Psoas muscle (tissue), 8 donors: ENCODE data around the gene HTR4. TPM values are rescaled to one million over a fixed set of nuclear protein-coding genes. Genes with fewer than 3 reads are reported as not detected.

ENCODE experiments used
- ATAC-seq, 4 donors: fragments of 200-7000 bp; cut with Tn5 transposase; one replicate each; pipeline ENCODE4 v1.9.1; 2020; ENCODE audit warnings: moderate library complexity in 3 of 4, mild to moderate bottlenecking in 2 of 4
- DNase-seq, 2 donors: peaks; one replicate each; pipeline ENCODE4 v3.0.0-alpha.2; 2020
- H3K27ac ChIP-seq: fragments of 200-600 bp; one replicate; pipeline ENCODE4 v1.8.0; 2022
- H3K27me3 ChIP-seq, 3 donors: fragments of 200-600 bp in 1 of 3; one replicate each; pipeline versions ENCODE4 v1.6.1 to v1.8.0; 2013 to 2022; ENCODE audit warnings: low read length in 2 of 3, mild to moderate bottlenecking in 2 of 3, moderate library complexity in 1 of 3; ENCODE audit not compliant: insufficient read depth in 3 of 3
- H3K36me3 ChIP-seq, 2 donors: fragments of 200-600 bp in 1 of 2; one replicate each; pipeline versions ENCODE4 v1.6.1 to v1.8.0; 2013 to 2022; ENCODE audit warnings: low read depth in 1 of 2, mild to moderate bottlenecking in 1 of 2, moderate library complexity in 1 of 2; ENCODE audit not compliant: insufficient read depth in 1 of 2
- H3K4me1 ChIP-seq: fragments of 200-600 bp; one replicate; pipeline ENCODE4 v1.8.0; 2022
- H3K4me3 ChIP-seq: fragments of 200-600 bp; one replicate; pipeline ENCODE4 v1.8.0; 2022; ENCODE audit warnings: mild to moderate bottlenecking
- H3K9me3 ChIP-seq: fragments of 200-600 bp; one replicate; pipeline ENCODE4 v1.8.0; 2022
- WGBS, 3 donors: extraction: QIAGEN DNeasy Blood & Tissue Kit; methylation state at CpG; one replicate each; pipeline versions ENCODE4 v1.1.6 to v1.1.7; 2013; 5-methylcytosine and 5-hydroxymethylcytosine counted together
- intact Hi-C, 2 donors: fragments of 100-400 bp; cut with DNase I; formaldehyde crosslinking; loops; one replicate each; pipeline versions ENCODE4 v1.11.0 to v1.14.2; 2022
- polyA plus RNA-seq, 3 donors: library from polyadenylated mRNA; stranded (reverse); fragments of 200-250 nt; gene quantifications; one replicate each; pipeline ENCODE4 v1.2.3, GENCODE V29; 2013
- total RNA-seq, 4 donors: library from RNA; stranded (reverse); fragmentation: NEBNext Ultra II Directional in 2 of 4; extraction: Animal tissue kit (Norgen Biotek cat#: 25700) in 2 of 4; gene quantifications; one replicate each; pipeline versions ENCODE4 v1.2.1 to v1.2.4, GENCODE V29; 2021 to 2023
- TF ChIP-seq, protein P1 (sequence below): fragments of 200-600 bp; IDR thresholded peaks from one replicate; pipeline ENCODE4 v1.8.0; 2022; ENCODE audit warnings: antibody characterized with exemption
- donor health status: healthy with polysubstance abuse.
- donor health status: DM: no; HTN: no; CAD: no; lungs with moderate emphysema.
- donor health status: Bipolar disorder and iron deficiency.
- donor health status: healthy.
- donor health status: DM: yes; HTN: yes; CAD: no.
- donor health status: DM: no; HTN: no; CAD: no.
- donor health status: DM: no; HTN: no; CAD: no.
- donor health status: DM: yes; HTN: yes; CAD: no.

HTR4 gene
- total and polyA plus RNA-seq, 7 donors, result 0.01 to 0.46 (median 0.17) TPM; not detected in 3

DNA sequence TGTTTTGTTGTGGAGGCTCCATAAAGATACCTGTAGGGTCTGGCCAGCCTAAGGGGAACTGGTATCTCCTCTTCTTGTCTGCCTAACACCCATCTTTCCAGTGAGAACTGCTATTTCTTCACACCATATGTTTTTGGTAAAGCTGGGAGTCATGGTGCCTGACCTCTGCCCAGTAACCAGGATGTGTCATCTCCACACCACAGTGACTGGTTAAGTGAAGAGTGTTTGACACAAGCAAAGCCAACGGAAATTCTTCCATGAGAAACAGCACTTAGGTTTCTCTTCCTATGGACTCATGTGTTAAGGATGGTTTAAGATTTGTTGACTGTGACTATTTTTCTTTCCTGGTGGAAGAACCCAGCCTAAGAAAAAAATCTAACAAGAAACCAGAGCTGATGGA lies 111.5 kb downstream of the HTR4 start:
- 64 to 81% (median 68%) methylated on average over 1 of the region's 1 CpG for WGBS, 3 donors
- intact Hi-C loops, result no loop called here

DNA sequence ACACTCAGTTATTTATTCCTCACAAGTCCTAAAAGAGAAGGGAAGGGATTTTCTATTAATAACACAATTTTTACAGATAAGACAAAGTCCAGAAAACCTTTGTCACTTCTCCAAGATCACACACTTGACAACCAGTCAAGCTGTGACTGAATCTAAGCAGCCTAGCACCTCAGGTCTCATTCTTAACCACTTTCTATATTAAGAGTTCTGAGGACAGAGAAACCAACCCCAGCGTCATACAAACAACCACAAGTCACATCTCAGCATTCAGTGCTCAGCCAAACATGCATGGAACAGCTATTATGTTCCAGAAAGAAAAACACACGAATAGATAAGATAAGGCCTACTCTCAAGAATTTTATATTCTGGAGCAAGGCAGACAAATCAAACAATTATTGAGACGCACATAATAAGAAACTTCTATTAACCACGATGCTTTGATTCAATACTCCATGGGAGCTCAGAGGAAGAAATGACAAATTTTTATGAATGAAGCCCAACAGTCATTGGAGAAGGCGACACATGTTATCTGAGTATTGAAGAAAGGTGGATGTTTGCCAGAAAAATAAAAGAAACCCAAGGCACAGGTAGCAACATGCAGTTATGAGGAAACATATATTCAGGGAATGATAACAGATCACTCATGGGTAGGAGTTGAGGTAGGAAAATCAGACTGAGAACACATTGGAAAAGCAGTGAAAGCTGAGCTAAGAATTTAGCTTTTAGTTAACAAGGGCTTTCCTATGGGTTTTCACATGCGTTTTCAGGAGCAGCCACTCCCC lies 113.1 kb downstream of the HTR4 start:
- DNase-seq (no peak), ATAC-seq (no peak)
- H3K4me3 ChIP-seq, result no peak overlapping the region
- no peak overlapping the region for H3K27ac ChIP-seq
- H3K9me3 ChIP-seq, result no peaks in the 10 kb centered on the region
- no peaks in the 10 kb centered on the region for H3K27me3 ChIP-seq
- intact Hi-C loops, result no loop called here
- TF ChIP-seq, protein P1, sequence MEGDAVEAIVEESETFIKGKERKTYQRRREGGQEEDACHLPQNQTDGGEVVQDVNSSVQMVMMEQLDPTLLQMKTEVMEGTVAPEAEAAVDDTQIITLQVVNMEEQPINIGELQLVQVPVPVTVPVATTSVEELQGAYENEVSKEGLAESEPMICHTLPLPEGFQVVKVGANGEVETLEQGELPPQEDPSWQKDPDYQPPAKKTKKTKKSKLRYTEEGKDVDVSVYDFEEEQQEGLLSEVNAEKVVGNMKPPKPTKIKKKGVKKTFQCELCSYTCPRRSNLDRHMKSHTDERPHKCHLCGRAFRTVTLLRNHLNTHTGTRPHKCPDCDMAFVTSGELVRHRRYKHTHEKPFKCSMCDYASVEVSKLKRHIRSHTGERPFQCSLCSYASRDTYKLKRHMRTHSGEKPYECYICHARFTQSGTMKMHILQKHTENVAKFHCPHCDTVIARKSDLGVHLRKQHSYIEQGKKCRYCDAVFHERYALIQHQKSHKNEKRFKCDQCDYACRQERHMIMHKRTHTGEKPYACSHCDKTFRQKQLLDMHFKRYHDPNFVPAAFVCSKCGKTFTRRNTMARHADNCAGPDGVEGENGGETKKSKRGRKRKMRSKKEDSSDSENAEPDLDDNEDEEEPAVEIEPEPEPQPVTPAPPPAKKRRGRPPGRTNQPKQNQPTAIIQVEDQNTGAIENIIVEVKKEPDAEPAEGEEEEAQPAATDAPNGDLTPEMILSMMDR, result no peak
- H3K4me1 ChIP-seq, result no peaks in the 10 kb centered on the region
- WGBS, 3 donors, result 82 to 86% (median 86%) methylated on average over 6 of the region's 6 CpGs
- H3K36me3 ChIP-seq, result no peaks in the 10 kb centered on the region

More for the DNA sequence above, 111.5 kb downstream of the HTR4 start:
- H3K27me3 ChIP-seq, result no peaks in the 10 kb centered on the region
- no peak overlapping the region for H3K27ac ChIP-seq
- no peak overlapping the region for H3K4me3 ChIP-seq
- H3K36me3 ChIP-seq, result no peaks in the 10 kb centered on the region
- no peak for ATAC-seq
- TF ChIP-seq, protein P1, result no peak
- no peaks in the 10 kb centered on the region for H3K4me1 ChIP-seq
- no peaks in the 10 kb centered on the region for H3K9me3 ChIP-seq
- no peak for DNase-seq

DNA sequence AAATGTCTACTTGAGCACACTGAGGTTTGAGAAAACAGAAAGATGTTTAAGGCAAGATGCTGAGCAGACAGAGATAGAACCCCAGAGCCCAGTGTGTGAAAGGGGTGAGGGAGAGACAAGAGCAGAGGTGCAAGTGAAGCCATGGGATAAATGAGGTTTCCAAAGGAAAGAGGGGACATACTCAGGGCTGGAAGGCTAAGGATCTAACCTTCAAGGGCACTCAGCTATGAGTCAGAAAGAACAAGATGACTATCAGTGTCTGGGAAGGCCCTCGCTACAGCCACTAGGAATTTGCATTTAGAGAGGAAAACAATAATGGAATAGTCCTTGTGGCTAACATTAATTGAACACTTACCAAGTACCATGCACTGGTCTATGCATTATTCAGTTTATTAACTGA lies 113.7 kb downstream of the HTR4 start:
- ATAC-seq (no peak), DNase-seq (no peak)
- H3K9me3 ChIP-seq, result no peaks in the 10 kb centered on the region
- no peaks in the 10 kb centered on the region for H3K4me1 ChIP-seq
- intact Hi-C loops, result no loop called here
- TF ChIP-seq, protein P1, result no peak
- WGBS, 3 donors, result 95 to 100% (median 100%) methylated on average over 1 of the region's 1 CpG
- H3K36me3 ChIP-seq, result no peaks in the 10 kb centered on the region
- no peaks in the 10 kb centered on the region for H3K27me3 ChIP-seq
- H3K27ac ChIP-seq, result no peak overlapping the region
- H3K4me3 ChIP-seq, result no peak overlapping the region

DNA sequence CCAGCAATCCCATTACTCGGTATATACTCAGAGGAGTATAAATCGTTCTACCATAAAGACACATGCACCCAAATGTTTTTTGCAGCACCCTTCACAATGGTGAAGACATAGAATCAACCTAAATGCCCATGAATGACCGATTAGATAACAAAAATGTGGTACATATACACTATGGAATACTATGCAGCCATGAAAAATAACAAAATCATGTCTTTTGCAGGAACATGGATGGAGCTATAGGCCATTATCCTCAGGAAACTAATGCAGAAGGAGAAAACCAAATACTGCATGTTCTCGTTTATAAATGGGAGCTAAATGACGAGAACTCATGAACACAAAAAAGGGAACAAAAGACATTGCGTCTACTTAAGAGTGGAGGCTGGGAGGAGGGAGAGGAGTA lies 114.5 kb downstream of the HTR4 start:
- Histone ChIP-seq H3K36me3 (no peaks in the 10 kb centered on the region), H3K4me3 (no peak overlapping the region), H3K4me1 (no peaks in the 10 kb centered on the region), H3K9me3 (no peaks in the 10 kb centered on the region), H3K27ac (no peak overlapping the region), H3K27me3 (no peaks in the 10 kb centered on the region)
- DNase-seq (no peak), ATAC-seq (no peak)
- TF ChIP-seq, protein P1, result no peak
- WGBS, 3 donors, result 77 to 91% (median 88%) methylated on average over 6 of the region's 6 CpGs
- intact Hi-C loops, result no loop called here

DNA sequence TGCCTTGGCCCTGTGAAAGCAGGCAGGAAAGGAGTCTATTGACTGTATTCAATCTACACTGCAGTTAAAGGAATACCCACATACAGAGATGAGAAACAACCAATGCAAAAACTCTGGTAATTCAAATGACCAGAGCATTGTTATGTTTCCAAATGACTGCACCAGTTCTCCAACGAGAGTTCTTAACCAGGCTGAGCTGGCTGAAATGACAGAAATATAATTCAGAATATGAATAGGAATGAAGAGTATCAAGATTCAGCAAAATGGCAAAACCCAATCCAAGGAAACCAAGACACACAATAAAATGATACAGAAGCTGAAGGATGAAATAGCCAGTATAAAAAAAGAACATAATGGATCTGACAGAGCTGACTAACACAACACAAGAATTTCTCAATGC lies 119.1 kb downstream of the HTR4 start:
- 52 to 72% (median 63%) methylated on average over 1 of the region's 1 CpG for WGBS, 3 donors
- Histone ChIP-seq H3K27ac (no peak overlapping the region), H3K27me3 (no peaks in the 10 kb centered on the region), H3K36me3 (peaks cover 0 to 2% of the 10 kb centered on the region in 2 donors), H3K9me3 (no peaks in the 10 kb centered on the region), H3K4me3 (no peak overlapping the region), H3K4me1 (no peaks in the 10 kb centered on the region)
- DNase-seq (no peak), ATAC-seq (no peak)
- TF ChIP-seq, protein P1, result no peak
- intact Hi-C loops, result no loop called here
